Measurements from ENCODE around the gene LRRIQ4.
A peak's percentile ranks its signal among the peaks of the same experiment; 100 is the strongest.

Gene LRRIQ4

DNA sequence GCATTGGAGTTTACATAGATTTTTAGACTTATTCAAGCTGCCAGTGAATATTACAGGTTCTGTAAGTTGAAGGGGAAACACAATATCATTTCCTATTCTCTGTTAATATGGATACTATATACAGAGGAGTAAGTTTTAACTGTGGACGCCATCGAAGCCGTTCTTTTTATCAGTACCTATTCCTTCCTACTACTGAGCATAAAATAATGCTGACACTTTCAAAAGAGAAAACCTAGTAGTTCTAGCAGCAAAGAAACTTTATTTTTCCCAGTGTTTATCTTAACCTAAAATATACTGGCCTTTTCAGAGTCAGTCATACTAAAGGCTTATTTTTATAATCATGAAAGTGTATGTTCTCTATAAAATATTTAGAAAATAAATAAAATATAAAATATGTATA lies 42.8 kb downstream of the LRRIQ4 start:
- H3K4me1 ChIP-seq (ENCODE audit: low read length) = no peaks in the 10 kb centered on the region
- H3K4me2 ChIP-seq (ENCODE audit: low read length) = no peak overlapping the region
- H4K20me1 ChIP-seq (ENCODE audit: insufficient read depth, low read length) = no peaks in the 10 kb centered on the region
- H3K36me3 ChIP-seq (replicated peaks; ENCODE audit: low read depth, low read length) = no peaks in the 10 kb centered on the region
- H3K9ac ChIP-seq (ENCODE audit: low read length) = no peak overlapping the region
- no peak overlapping the region for H3K27ac ChIP-seq (ENCODE audit: low read length)
- H2AFZ ChIP-seq (ENCODE audit: low read depth, low read length) = no peak overlapping the region
- no peaks in the 10 kb centered on the region for H3K9me3 ChIP-seq (ENCODE audit: insufficient read depth, low read length)
- H3K4me3 ChIP-seq (ENCODE audit: low read length) = no peak overlapping the region
- TF ChIP-seq EZH2phosphoT487 (IDR thresholded peaks at IDR 0.05; ENCODE audit: low read depth) = no peak
- TF ChIP-seq, protein P1, sequence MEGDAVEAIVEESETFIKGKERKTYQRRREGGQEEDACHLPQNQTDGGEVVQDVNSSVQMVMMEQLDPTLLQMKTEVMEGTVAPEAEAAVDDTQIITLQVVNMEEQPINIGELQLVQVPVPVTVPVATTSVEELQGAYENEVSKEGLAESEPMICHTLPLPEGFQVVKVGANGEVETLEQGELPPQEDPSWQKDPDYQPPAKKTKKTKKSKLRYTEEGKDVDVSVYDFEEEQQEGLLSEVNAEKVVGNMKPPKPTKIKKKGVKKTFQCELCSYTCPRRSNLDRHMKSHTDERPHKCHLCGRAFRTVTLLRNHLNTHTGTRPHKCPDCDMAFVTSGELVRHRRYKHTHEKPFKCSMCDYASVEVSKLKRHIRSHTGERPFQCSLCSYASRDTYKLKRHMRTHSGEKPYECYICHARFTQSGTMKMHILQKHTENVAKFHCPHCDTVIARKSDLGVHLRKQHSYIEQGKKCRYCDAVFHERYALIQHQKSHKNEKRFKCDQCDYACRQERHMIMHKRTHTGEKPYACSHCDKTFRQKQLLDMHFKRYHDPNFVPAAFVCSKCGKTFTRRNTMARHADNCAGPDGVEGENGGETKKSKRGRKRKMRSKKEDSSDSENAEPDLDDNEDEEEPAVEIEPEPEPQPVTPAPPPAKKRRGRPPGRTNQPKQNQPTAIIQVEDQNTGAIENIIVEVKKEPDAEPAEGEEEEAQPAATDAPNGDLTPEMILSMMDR (IDR thresholded peaks at IDR 0.05; ENCODE audit: low read depth, low read length) = no peak
- peaks cover 67% of the 10 kb centered on the region for H3K27me3 ChIP-seq (ENCODE audit: low read depth, low read length)
- H3K79me2 ChIP-seq (ENCODE audit: low read length) = no peaks in the 10 kb centered on the region

GRCh38 chr3:169857811-169858210 lies 45.1 kb downstream of the LRRIQ4 start:
- no peak overlapping the region for H3K4me2 ChIP-seq (ENCODE audit: low read length)
- no peak overlapping the region for H3K4me3 ChIP-seq (ENCODE audit: low read length)
- no peak overlapping the region for H2AFZ ChIP-seq (ENCODE audit: low read depth, low read length)
- no peaks in the 10 kb centered on the region for H3K36me3 ChIP-seq (replicated peaks; ENCODE audit: low read depth, low read length)
- no peaks in the 10 kb centered on the region for H3K79me2 ChIP-seq (ENCODE audit: low read length)
- no peak overlapping the region for H3K9ac ChIP-seq (ENCODE audit: low read length)
- no peaks in the 10 kb centered on the region for H3K4me1 ChIP-seq (ENCODE audit: low read length)
- H3K27ac ChIP-seq (ENCODE audit: low read length) = no peak overlapping the region
- H4K20me1 ChIP-seq (ENCODE audit: insufficient read depth, low read length) = no peaks in the 10 kb centered on the region
- no peaks in the 10 kb centered on the region for H3K9me3 ChIP-seq (ENCODE audit: insufficient read depth, low read length)
- TF ChIP-seq, protein P1 (IDR thresholded peaks at IDR 0.05; ENCODE audit: low read depth, low read length) = no peak
- TF ChIP-seq EZH2phosphoT487 (IDR thresholded peaks at IDR 0.05; ENCODE audit: low read depth) = no peak
- H3K27me3 ChIP-seq (ENCODE audit: low read depth, low read length) = peaks cover 65% of the 10 kb centered on the region

DNA sequence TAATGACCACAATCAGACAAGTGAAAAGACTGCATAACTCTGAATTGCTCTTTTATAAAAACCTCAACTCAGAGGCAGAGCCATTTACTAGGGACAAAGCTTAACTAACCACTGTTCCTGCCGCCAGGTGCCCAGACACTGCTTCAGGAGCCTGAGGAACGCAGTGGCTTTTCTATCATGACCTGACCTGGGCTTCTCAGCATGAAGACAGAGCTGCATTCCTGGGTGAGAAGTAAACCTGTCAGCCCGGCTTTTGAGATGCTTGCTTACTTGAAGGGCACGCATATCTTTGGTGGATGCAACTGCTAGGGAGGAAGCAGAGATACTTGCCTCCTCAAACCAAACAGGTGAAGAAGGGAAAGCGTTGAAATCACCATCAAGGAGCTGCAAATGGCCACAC lies 49.2 kb downstream of the LRRIQ4 start:
- Histone ChIP-seq H3K27ac (ENCODE audit: low read length) (no peak overlapping the region), H3K4me2 (ENCODE audit: low read length) (no peak overlapping the region), H3K27me3 (ENCODE audit: low read depth, low read length) (peaks cover 52% of the 10 kb centered on the region), H3K79me2 (ENCODE audit: low read length) (no peaks in the 10 kb centered on the region), H4K20me1 (ENCODE audit: insufficient read depth, low read length) (no peaks in the 10 kb centered on the region), H3K4me3 (ENCODE audit: low read length) (no peak overlapping the region), H3K9ac (ENCODE audit: low read length) (no peak overlapping the region), H3K4me1 (ENCODE audit: low read length) (peaks cover 5% of the 10 kb centered on the region; the same call in 1 of the 2 replicates), H3K36me3 (replicated peaks; ENCODE audit: low read depth, low read length) (no peaks in the 10 kb centered on the region), H2AFZ (ENCODE audit: low read depth, low read length) (no peak overlapping the region), H3K9me3 (ENCODE audit: insufficient read depth, low read length) (no peaks in the 10 kb centered on the region)
- TF ChIP-seq, protein P1 (IDR thresholded peaks at IDR 0.05; ENCODE audit: low read depth, low read length) = no peak
- TF ChIP-seq EZH2phosphoT487 (IDR thresholded peaks at IDR 0.05; ENCODE audit: low read depth) = no peak

GRCh38 chr3:169863458-169863899 lies 50.8 kb downstream of the LRRIQ4 start:
- peaks cover 5% of the 10 kb centered on the region; the same call in 1 of the 2 replicates for H3K4me1 ChIP-seq (ENCODE audit: low read length)
- H3K4me2 ChIP-seq (ENCODE audit: low read length) = 0 out of 2 replicates have a peak overlapping the region, but pooled peaks have one; percentile 8
- H4K20me1 ChIP-seq (ENCODE audit: insufficient read depth, low read length) = no peaks in the 10 kb centered on the region
- no peak for TF ChIP-seq EZH2phosphoT487 (IDR thresholded peaks at IDR 0.05; ENCODE audit: low read depth)
- TF ChIP-seq, protein P1 (IDR thresholded peaks at IDR 0.05; ENCODE audit: low read depth, low read length) = peak; percentile 93
- no peak overlapping the region for H3K27ac ChIP-seq (ENCODE audit: low read length)
- H3K27me3 ChIP-seq (ENCODE audit: low read depth, low read length) = peaks cover 46% of the 10 kb centered on the region
- no peaks in the 10 kb centered on the region for H3K36me3 ChIP-seq (replicated peaks; ENCODE audit: low read depth, low read length)
- no peak overlapping the region for H3K4me3 ChIP-seq (ENCODE audit: low read length)
- H2AFZ ChIP-seq (ENCODE audit: low read depth, low read length) = no peak overlapping the region
- no peak overlapping the region for H3K9ac ChIP-seq (ENCODE audit: low read length)
- H3K9me3 ChIP-seq (ENCODE audit: insufficient read depth, low read length) = no peaks in the 10 kb centered on the region
- H3K79me2 ChIP-seq (ENCODE audit: low read length) = no peaks in the 10 kb centered on the region
